ENCODE results near the gene STT3B.

DNA sequence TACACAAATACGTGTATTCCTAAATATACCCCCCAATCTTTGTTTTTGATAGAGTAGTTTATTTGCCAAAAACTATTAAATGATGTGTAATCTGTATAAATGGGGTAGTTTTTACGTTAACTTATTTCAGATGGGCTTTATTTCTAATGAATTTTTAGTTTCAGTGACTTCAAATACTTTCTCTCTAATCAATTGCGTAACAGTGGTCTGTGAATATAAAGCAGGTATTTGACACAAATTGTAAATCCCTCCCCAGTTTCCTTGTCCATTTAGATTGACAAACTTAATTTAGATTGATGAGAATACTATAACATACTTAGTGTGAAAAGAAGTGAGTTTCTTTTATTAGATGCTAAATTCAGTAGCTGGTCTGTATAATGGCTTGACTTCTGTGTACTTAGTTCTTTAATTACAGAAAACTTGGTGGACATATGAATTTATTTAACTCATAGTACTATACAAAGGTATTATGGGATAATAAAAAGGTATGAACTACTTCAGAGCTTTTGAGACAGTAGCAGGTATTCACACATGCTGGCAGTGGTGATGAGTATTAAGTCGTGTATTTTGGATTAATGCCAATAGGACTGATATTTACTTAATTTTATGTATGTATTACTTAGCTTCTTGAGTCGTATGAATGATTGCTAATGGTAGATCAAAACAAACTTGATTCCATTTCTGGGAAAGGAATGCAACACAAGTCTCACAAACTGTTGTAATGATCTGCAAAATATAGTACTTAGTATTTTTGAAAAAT, 81.6 kb downstream of the STT3B start:
- TF ChIP-seq, protein P1, sequence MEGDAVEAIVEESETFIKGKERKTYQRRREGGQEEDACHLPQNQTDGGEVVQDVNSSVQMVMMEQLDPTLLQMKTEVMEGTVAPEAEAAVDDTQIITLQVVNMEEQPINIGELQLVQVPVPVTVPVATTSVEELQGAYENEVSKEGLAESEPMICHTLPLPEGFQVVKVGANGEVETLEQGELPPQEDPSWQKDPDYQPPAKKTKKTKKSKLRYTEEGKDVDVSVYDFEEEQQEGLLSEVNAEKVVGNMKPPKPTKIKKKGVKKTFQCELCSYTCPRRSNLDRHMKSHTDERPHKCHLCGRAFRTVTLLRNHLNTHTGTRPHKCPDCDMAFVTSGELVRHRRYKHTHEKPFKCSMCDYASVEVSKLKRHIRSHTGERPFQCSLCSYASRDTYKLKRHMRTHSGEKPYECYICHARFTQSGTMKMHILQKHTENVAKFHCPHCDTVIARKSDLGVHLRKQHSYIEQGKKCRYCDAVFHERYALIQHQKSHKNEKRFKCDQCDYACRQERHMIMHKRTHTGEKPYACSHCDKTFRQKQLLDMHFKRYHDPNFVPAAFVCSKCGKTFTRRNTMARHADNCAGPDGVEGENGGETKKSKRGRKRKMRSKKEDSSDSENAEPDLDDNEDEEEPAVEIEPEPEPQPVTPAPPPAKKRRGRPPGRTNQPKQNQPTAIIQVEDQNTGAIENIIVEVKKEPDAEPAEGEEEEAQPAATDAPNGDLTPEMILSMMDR (conservative IDR thresholded peaks at IDR 0.05 in 1 of 2, IDR thresholded peaks at IDR 0.05 in 1 of 2; ENCODE audit: low read depth in 1 of 2, low read length in 2 of 2) = no peak
- TF ChIP-seq EZH2 (IDR thresholded peaks at IDR 0.05; ENCODE audit: low read length, missing control alignments) = no peak
